Measurements from ENCODE around the gene TNS3. TPM values are rescaled to one million over a fixed set of nuclear protein-coding genes. Genes with fewer than 3 reads are reported as not detected.
A peak's percentile ranks its signal among the peaks of the same experiment; 100 is the strongest.

The TNS3 gene
- total and polyA plus RNA-seq, 2 of the 13 experiments (the other 11 are each of a cell fraction or from before 2014, with no cell fraction given): 52.9 to 55.7 TPM

DNA sequence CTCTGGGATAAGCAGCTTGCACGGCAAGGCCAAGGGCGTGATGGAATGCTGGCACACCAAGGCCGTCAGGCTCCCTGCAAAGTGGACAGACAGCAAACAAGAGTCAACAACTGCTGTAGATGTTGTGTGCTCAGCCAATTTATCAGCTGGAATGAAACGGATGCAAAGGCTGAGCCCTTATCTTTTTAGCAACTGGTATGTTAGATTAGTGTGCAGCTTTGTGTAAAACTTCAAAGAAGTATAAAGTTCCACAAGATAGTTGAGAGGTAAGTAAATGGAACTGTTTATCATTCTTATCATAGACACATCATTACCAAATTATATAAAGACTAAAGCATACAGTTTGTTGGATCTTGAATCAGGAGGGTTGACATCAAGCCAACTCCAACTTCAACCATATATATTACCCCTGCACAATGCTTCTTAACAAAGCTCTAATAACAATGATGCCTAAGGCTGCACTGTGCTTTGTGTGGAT lies 289.0 kb downstream of the TNS3 start (continued):
- TF ChIP-seq HIC2 (CRISPR knock-in tag; IDR thresholded peaks at IDR 0.05; ENCODE audit: low read depth): 0 out of 2 replicates have a peak, but pooled peaks have one; percentile 30
- TF ChIP-seq MTF1 (CRISPR knock-in tag; IDR thresholded peaks at IDR 0.05): no peak
- TF ChIP-seq, protein P1, sequence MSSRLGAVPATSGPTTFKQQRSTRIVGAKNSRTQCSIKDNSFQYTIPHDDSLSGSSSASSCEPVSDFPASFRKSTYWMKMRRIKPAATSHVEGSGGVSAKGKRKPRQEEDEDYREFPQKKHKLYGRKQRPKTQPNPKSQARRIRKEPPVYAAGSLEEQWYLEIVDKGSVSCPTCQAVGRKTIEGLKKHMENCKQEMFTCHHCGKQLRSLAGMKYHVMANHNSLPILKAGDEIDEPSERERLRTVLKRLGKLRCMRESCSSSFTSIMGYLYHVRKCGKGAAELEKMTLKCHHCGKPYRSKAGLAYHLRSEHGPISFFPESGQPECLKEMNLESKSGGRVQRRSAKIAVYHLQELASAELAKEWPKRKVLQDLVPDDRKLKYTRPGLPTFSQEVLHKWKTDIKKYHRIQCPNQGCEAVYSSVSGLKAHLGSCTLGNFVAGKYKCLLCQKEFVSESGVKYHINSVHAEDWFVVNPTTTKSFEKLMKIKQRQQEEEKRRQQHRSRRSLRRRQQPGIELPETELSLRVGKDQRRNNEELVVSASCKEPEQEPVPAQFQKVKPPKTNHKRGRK (CRISPR knock-in tag; IDR thresholded peaks at IDR 0.05): no peak
- TF ChIP-seq, protein P2, sequence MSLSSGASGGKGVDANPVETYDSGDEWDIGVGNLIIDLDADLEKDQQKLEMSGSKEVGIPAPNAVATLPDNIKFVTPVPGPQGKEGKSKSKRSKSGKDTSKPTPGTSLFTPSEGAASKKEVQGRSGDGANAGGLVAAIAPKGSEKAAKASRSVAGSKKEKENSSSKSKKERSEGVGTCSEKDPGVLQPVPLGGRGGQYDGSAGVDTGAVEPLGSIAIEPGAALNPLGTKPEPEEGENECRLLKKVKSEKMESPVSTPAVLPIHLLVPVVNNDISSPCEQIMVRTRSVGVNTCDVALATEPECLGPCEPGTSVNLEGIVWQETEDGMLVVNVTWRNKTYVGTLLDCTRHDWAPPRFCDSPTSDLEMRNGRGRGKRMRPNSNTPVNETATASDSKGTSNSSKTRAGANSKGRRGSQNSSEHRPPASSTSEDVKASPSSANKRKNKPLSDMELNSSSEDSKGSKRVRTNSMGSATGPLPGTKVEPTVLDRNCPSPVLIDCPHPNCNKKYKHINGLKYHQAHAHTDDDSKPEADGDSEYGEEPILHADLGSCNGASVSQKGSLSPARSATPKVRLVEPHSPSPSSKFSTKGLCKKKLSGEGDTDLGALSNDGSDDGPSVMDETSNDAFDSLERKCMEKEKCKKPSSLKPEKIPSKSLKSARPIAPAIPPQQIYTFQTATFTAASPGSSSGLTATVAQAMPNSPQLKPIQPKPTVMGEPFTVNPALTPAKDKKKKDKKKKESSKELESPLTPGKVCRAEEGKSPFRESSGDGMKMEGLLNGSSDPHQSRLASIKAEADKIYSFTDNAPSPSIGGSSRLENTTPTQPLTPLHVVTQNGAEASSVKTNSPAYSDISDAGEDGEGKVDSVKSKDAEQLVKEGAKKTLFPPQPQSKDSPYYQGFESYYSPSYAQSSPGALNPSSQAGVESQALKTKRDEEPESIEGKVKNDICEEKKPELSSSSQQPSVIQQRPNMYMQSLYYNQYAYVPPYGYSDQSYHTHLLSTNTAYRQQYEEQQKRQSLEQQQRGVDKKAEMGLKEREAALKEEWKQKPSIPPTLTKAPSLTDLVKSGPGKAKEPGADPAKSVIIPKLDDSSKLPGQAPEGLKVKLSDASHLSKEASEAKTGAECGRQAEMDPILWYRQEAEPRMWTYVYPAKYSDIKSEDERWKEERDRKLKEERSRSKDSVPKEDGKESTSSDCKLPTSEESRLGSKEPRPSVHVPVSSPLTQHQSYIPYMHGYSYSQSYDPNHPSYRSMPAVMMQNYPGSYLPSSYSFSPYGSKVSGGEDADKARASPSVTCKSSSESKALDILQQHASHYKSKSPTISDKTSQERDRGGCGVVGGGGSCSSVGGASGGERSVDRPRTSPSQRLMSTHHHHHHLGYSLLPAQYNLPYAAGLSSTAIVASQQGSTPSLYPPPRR (CRISPR knock-in tag; IDR thresholded peaks at IDR 0.05; ENCODE audit: borderline replicate concordance): peak; percentile 100
- no peak for TF ChIP-seq KMT2B (CRISPR knock-in tag; IDR thresholded peaks at IDR 0.05)
- TF ChIP-seq ZNF772 (CRISPR knock-in tag; IDR thresholded peaks at IDR 0.05): peak; percentile 58; the same call in 1 of the 2 replicates
- TF ChIP-seq ARNT2 (CRISPR knock-in tag; IDR thresholded peaks at IDR 0.05; ENCODE audit: low read depth): peak; percentile 50; the same call in 1 of the 2 replicates
- TF ChIP-seq, protein P3, sequence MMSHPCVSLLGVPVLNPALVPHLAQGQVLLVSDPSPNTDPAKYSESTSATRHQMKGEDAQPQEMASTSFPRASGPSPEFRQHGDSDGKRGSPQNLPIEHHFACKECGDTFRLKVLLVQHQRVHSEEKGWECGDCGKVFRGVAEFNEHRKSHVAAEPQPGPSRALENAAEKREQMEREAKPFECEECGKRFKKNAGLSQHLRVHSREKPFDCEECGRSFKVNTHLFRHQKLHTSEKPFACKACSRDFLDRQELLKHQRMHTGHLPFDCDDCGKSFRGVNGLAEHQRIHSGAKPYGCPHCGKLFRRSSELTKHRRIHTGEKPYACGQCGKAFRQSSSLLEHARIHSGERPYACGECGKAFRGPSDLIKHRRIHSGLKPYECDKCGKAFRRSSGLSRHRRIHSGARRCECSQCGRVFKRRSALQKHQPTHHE (CRISPR knock-in tag; IDR thresholded peaks at IDR 0.05; ENCODE audit: borderline replicate concordance): 0 out of 2 replicates have a peak, but pooled peaks have one; percentile 60
- TF ChIP-seq, protein P4, sequence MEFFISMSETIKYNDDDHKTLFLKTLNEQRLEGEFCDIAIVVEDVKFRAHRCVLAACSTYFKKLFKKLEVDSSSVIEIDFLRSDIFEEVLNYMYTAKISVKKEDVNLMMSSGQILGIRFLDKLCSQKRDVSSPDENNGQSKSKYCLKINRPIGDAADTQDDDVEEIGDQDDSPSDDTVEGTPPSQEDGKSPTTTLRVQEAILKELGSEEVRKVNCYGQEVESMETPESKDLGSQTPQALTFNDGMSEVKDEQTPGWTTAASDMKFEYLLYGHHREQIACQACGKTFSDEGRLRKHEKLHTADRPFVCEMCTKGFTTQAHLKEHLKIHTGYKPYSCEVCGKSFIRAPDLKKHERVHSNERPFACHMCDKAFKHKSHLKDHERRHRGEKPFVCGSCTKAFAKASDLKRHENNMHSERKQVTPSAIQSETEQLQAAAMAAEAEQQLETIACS (CRISPR knock-in tag; IDR thresholded peaks at IDR 0.05): no peak
- peak; percentile 83 for TF ChIP-seq PAXIP1 (CRISPR knock-in tag; conservative IDR thresholded peaks at IDR 0.05)
- TF ChIP-seq REL (CRISPR knock-in tag; conservative IDR thresholded peaks at IDR 0.05): no peak
- peak; percentile 59; the same call in 1 of the 2 replicates for TF ChIP-seq ZNF788 (CRISPR knock-in tag; IDR thresholded peaks at IDR 0.05; ENCODE audit: borderline replicate concordance)
- no peak for TF ChIP-seq ZNF256 (CRISPR knock-in tag; conservative IDR thresholded peaks at IDR 0.05)
- no peak for TF ChIP-seq MTA3 (CRISPR knock-in tag; IDR thresholded peaks at IDR 0.05)

Measured in HepG2 (cell line).